Activated naive CD4-positive, alpha-beta T cell (primary cell): ENCODE results near the gene SMYD2.

Experiments used
- DNase-seq, 4 experiments: peaks; one replicate each; lab custom pipeline; 2025; lab: John Stamatoyannopoulos, UW

The SMYD2 gene

DNA sequence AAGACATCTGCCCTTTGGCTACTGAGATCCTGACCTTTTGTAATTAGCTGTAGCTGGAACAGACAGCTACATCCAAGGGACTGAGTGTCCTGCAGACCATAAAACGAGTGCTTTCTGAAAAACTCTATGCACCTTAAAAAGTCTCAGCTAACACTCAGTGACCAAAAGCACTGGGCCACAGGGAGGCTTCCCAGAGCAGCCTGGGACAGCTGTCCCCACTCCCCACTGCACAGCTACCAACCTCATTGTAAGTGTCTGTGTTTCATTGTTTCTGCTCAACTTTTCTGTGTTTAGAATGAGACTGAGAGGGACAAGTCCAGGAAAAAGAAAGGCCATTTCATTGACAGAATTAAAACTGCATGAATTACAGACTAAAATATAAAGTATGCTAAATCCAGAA is 80.7 kb downstream of the SMYD2 start:
- no peak for DNase-seq

DNA sequence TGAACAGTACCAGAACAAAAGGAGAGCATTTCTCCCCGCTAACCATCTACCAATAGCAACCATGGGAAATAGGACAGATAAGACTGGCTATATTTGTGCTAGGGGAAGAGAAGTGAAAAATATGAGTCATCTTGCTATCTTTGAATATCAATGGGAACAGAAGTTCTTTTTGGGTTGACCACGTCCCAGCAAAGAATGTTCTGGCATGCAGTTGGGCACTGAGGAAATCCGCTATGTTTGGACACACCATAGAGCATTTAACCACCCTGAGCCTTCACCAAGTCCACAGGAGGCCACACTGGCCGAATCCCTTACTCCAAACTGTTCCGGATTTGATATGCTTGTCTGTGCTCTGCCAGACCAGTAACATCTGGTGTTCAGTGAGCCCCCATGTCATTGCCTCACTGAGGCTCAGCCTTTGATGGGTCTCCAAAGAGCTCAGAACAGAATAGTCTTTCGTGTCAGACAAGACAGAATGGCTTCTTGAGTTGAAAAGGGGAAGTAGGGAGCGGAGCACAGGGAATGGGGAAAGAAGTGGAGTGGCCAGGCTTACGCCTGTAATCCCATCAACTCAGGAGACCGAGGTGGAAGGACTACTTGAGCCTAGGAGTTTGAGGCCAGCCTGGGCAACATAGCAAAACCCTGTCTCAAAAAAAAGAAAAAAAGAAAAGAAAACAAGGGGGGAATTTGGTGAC is 81.4 kb downstream of the SMYD2 start:
- DNase-seq: no peak

DNA sequence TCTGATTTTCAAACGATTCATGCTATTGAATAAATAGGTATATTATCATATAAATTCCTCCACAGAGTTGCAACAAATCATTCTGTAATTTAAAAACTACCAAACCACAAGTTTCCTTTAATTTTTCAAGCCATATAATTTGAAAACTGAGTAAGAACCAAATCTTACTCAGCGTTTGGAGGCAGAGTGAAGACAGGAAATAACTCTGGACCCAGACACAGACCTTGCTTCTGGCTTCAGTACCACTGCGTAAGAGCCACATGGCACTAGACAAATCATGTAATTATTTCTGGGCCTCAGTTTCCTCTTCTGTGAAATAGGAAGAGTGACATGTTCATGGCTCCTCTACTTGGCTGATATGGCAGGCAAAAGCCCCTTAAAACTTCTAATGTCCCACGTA is 82.4 kb downstream of the SMYD2 start:
- DNase-seq: no peak

DNA sequence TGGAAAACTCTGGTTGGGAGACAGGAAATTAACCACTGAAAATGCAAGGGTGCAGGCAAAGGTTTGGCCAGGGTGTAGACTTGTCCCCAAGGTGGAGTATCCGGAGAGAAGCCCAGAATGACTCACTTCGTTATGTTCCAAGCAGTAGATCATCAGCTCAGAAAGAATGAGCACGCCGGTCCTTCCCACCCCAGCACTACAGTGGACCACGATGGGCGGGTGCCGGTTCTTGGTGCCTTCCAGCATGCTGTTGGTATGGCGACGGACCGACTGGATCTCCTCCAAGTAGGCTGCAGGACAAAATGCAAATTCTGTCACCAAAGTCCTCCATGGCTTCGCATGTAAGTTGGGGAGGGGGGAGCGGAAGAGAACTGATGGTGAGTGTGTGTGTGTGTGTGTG is 83.4 kb downstream of the SMYD2 start:
- no peak for DNase-seq

DNA sequence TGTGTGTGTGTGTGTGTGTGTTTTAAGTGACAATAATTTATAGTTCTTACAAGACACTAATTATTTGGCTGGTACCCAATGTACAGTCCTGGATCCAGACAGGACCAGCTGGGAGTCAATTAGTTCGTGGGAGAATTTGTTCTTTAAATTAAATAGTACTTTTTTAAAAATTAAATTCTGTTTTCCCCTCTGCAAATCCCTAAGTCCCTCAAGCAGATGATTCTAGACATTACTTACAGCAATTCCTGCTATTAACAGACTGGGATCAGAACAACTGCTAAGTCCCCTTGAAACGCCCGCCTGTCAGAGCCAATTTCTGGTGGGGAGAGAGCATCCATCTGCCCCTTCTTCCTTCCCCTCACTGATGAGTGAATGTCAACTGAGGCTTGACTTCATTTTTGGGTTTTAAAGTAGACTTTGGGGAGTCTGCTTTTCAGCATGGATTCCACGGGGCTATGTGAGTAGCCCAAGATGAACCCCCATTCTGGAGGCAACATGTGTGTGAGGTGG is 83.9 kb downstream of the SMYD2 start:
- DNase-seq: no peak

DNA sequence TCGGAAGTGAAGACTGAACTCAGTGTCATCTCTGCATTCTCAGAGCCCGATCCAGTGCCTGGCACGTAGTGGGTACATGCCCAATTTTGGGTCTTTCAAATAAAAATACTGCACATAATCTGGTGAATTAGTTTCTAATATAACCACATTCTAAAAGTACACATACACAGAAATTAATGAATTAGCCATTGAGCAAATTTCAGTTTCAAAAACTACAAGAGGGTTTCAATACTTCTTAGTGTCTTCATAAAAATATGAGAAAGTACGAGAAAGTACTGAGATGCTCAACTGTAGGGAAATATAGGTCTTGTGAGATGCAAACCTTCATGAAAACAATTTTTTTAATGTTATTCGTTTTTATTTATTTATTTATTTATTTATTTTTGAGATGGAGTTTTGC is 86.9 kb downstream of the SMYD2 start:
- DNase-seq: no peak

DNA sequence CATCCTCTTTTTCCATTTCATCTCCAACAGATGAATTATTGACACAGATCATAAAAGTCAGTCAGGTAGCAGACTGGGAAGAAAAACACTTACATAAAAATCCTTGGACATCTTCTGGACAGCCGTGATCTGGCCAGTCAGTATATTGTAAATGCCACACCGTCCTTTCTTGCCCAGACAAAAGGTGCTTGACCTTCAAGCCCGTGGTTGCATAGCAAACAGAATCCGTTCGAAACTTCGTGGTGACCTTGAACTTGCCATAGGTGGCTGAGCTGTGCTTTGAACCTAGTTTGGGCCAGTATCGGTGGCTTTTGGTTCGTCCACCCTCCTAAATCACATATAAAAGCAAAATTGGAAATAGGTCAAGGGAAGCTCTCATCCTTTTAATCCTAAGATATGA is 88.4 kb downstream of the SMYD2 start:
- DNase-seq: no peak

DNA sequence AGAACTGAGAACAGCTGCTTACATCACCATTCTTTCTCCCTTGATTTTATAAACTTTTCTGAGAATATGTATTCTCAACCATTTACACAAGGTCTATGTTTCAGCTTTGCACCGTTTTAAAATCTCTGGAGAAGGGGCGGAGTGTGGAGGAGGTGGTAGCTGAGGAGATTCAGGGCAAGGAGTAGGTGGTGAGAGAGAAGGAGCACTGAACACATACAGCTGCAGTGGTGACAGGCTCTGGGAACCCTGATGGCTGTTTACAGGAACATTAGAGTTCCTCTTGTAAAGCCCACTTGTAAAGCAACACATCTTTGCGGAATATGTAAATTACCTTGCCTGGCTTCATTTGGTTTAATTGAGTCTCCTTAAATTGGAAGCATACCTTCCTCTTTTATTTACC is 89.7 kb downstream of the SMYD2 start:
- no peak for DNase-seq

DNA sequence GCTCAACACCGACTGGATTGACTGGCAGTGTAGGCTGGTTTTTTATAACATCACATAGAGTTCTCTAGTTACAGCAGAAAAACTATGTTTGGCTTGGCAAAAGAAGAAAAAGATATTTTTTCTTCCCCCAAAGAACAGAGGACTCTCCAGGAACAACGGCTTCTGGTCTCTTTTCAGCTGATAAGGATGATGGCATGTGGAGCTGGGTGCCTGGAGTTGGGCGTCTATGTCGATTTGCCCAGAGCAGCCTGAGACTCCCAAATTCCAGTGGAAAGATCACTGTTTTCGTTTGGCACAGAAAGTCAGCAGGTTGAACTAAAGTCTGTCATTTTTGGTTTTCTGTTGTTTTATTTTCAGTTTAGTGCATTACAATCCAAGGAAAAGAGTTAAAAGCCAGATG is 91.1 kb downstream of the SMYD2 start:
- DNase-seq: no peak

DNA sequence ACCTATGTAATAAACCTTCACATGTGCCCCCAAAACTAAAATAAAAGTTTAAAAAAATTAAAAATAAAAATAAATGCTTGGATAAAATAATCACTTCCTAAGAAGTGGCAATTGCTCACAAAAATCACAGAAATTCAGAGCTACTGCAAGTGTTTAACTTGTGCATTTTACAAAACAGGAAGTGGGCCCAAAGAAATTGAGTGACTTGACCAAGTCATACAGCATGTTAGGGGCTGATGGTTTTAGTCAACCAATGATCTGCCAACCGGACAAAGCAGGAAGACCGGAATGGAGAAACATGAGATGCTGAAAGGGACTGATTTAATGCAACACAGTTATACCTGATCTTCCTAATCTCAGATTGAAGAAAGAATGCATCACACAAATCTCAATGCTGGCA is 96.5 kb downstream of the SMYD2 start:
- no peak for DNase-seq

DNA sequence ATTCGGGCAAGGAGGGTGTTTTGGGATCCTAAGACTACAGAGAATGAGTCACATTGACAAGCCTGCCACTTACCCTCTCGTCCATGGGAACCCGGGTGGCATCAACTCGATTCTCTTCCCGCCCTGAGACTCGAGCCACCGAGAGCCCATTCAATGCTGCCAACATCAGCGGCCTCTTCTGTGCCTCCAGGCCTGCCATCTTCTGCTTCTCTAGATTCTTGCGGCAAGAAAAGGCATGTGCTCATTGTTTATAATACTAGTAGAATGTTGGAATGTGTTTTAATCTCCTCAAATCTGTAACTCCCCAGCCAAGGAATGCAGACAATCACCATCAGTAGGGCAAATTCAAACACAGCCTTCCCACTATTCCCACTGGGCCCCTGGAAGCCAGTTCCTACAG is 96.9 kb downstream of the SMYD2 start:
- DNase-seq: no peak

DNA sequence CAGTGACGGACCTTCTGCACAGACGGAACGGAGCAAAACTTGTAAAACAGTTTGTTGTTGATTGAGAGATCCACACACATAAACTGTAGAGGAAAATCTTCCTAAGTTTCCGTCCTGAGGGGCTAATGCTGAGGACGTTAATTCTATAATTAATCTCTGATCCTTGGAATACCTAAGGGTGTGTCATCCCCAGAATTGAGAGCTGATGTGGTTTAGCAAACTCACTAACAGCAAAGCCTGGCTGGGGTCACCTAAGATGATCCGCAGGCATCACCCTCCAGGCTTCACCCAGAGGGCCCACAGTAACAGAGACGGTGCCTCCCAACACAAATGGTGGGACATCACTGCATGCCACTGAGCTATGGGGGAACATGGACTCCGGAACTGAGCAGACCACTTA is 97.5 kb downstream of the SMYD2 start:
- no peak for DNase-seq

DNA sequence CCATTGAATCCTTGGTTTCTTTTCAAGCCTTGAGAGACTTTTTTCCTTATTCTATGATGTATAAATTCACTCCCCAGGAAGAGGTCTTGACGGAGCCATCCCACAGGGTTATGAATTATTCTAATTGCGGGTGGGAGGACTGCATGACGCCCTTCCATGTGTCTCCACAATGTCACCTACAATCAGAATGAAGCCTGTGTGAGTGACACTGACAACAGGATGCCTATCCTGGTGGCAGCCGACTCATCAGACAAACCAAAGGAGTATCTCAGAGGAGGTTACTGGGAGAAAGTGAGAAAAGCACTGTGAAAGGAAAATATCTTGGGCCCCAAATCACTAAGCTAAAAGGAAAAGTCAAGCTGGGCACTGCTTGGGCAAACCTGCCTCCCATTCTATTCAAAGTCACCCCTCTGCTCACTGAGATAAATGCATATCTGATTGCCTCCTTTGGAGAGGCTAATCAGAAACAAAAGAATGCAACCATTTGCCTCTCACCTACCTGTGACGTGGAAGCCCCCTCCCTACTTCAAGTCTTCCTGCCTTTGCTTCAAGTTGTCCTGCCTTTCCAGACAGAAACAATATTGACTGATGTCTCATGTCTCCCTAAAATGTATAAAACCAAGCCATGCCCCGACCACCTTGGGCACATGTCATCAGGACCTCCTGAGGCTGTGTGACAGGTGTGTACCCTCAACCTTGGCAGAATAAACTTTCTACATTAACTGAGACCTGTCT is 98.4 kb downstream of the SMYD2 start:
- DNase-seq: no peak

DNA sequence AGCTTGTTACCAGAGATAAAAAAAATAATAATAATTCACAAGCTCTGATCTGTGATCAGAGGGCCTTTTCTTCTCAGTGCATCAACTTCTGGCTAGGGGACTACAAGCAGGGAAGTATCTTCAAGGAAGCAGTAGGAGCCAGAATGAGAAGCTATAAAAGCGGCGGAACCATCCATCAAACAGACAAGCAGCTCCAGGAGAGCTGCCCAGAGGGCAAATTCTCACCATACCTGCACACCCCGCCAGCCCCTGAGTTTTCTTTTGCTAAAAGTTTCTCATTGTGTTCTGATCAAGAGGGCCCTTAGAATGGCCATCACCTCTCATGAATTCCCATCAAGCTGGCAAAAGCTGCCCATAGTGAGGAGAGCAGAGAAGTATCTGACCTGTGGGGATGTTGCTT is 99.4 kb downstream of the SMYD2 start:
- no peak for DNase-seq

DNA sequence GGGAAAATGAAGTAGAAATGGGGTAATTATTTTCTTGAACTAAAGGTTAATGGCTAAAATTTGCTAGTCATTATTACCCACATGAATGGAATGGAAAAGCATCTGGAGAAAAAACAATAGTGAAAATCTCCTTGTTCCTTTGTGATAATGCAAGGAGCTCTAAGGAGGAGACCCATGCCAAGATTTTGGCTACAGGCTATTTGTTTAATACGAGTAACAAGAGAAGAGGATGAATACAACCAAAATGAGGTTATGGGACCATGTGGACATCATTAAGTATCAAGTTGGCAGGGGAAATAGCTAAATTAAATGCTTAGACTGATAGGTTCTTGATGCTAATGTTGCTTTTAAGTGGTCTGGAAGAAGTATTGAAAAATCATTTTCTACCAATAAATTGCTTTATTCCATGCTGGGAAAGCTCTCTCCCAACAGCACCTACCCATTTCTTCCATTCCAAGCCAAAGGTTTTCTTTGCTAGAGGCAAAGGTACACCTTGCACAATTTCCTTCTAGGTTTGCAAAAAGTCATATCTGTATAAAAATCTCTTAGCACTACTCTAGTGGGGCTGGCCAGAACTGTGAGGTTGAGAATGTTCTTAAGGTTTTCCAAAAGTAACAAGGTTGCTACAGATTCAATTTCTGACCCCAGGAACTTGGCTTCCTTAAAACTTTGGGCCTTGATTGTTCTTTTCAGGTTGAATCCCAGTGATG is 100.2 kb downstream of the SMYD2 start:
- DNase-seq: no peak

DNA sequence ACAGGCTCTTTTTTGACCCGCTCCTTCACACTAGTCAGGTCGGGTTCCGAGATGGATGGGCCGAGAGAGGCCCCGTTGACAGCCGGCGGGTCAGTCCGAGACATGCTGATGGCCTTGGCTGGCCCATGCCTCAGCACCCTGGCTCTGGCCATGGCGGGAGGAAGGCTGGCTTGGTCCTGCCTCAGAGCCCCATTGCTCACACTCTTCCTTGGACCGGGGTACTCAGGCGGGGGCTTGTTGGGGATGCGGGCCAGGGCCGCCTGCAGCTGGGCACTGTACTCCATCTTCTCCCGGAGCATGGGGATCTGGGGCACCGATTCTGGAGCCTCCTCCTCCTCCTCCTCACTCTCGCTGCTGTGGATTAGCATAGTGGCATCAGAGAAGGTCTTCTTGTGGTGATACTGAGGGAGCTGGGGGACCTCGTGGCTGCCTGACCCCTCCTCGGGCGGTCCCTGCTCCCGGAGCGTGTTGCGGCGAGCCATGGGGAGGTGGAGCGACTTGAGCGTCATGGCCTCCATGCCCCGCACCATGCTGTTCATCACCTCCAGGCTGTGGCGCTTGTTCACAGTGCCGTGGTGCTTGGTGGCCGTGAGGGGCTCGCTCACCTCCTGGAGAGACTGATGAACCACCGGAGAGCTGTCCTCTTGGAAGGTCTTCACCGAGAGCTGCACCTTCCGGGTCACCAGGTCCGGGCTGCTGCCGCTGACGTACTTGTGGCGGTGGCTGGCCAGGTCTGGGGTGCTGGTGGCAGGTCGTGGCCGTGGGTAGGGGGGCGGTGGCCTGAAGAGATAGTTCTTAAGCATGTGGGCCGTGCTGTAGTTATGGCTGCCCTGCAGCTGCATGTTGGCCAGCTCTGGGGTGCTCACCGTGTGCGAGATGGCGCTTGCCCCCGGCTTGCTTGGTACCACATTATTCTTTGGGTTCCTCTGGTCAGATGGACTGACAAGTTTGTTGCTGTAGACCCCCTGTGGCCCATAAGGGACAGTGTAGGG is 102.7 kb downstream of the SMYD2 start:
- no peak for DNase-seq

DNA sequence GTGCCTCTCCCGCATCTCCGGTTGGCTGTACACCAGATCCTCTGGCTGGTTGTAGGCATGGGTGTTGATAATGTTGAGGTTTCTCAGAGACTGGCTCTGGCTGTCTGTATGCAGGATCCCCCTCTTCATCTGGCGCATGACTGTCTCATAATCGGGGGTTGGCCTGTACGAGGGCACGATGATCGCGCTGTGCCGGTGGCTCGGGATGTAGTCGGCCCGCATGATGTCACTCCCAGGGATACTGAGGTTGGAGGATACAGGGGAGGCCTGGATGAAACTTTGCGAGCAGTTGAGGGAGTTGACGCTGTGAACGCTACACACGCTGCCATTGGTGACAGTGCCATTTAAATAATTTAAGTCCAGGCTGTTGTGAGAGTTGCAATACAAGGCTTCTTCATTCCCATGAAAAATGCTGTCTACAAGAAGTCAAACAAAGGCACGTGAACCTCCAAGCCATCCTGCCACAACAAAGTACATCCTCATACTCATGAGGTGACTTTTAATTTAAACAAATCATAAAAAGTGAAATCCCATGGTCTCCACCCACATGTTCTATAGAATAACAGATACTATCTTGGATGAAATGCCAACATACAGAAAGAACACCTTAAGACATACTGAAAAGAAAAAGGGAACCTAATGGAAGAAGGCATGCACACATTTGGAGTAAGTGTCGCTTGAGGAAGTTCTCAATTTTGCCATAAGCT is 103.6 kb downstream of the SMYD2 start:
- DNase-seq: no peak

DNA sequence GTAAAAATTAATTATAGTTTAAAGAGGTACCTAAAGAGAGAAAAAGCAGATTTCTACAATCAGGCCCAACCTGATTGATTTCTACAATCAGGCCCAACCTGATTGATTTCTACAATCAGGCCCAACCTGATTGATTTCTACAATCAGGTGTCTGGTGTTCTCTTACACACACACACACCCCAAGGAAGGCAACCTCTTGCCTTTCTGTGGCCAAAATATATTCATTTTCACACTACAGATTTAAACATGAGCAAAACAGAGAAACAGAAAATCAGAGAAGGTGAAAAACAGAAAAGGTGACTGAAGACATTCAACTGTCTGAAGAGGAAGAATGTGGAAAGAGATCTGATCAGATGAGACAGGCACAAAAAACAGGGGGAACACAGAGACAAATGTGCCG is 104.5 kb downstream of the SMYD2 start:
- no peak for DNase-seq

DNA sequence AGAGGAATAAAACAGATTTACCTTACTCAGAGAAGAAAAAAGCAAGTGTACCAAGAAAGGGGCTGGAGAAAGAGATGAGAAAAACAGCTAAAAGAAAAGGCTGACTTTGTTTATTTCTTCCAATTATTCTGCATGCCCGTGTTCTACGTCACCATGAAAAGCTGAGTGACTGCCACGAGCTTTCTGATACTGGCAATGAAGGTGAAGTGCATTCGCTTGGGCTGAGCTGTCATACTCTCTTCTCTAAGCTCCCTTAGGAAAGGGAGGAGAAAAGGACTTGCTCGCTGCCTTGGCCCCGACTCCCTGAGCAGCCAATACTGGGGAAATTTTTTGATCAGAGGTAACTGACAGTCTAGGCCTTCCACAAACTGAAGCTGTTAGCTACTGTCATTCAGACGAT is 105.4 kb downstream of the SMYD2 start:
- no peak for DNase-seq
